ENCODE data around the gene HCFC1R1.

Gene HCFC1R1

DNA sequence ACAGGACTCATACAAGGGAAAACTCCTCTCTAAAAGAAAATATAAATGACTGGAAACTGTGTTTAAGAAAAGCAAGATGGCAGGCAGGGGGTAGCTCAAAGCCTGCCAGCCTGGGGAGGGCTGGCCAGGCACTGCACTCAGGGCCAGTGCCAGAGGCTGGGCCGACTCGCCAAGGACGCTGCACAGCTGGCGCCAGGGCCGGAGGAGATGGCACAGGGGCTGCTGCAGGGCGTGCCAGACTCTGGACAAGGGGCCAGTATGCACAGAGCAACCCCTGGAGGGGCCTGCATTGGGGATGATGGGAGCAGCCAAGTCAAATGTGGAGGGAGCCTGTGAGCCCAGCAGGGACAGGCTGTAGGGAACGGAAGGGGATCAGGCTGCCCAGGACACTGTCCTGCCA is 47.5 kb downstream of the HCFC1R1 start:
- DNase-seq (ENCODE audit: low read depth): no peak

DNA sequence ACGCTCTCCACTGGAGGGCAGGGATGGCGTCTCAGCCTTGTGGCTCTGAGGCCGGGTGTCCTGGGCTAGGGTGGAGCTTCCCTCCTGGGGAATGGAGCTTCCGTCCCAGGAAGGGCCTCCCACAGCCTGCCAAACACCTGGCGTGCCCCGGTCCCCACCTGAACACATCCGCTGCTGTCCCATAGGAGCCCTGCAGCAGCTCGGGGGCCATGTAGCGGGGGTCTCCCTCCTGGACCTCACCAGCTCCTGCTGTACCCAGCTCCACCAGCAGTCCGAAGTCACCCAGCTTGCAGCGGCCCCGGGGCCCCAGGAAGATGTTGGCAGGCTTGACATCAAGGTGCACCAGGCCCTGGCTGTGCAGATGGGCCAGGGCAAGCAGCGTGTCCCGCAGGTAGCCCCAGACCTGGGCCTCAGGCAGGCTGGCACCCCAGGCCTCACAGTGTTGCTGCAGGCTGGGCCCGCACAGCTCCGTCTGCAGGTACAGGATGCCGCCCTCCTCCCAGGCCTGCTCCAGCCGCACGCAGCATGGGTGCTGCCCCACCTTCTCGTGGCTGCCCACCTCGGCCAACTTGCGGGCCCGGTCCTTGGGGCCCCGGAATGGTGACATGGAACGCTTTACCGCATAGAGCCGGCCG is 48.5 kb downstream of the HCFC1R1 start:
- DNase-seq (ENCODE audit: low read depth): no peak

DNA sequence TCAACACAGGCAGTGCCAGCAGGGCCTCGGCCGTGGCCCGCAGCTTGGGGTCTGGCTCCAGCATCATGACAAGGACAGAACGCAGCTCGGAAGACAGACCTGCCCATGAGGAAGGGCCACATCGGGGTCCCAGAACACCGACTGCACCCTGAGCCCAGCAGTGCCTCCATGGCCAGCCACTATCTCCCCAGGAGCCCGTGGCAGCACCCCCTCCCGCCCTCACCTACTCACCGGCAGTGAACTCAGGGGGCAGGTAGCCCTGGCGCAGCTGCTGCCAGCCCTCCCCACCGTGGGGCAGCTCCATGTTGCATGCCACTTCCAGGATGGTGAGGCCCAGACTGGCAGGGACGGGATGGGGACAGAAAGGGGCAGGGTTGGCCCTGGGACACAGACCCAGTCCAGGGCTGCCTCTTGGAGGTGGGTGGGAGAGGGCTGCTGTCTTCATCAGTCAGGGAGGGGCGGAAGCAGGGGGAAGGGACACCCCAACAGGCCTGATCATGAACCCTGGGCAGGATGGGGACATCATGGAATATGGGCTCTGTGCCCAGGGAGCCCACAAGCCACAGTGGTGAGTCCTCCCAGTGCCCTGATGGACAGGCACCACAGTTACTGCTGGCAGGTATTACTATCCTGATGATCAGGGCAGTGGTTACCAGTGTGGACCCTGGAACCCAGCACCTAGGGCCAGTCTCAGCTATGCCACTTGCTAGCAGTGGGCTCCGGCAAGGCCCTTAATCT is 49.3 kb downstream of the HCFC1R1 start:
- DNase-seq (ENCODE audit: low read depth): no peak

DNA sequence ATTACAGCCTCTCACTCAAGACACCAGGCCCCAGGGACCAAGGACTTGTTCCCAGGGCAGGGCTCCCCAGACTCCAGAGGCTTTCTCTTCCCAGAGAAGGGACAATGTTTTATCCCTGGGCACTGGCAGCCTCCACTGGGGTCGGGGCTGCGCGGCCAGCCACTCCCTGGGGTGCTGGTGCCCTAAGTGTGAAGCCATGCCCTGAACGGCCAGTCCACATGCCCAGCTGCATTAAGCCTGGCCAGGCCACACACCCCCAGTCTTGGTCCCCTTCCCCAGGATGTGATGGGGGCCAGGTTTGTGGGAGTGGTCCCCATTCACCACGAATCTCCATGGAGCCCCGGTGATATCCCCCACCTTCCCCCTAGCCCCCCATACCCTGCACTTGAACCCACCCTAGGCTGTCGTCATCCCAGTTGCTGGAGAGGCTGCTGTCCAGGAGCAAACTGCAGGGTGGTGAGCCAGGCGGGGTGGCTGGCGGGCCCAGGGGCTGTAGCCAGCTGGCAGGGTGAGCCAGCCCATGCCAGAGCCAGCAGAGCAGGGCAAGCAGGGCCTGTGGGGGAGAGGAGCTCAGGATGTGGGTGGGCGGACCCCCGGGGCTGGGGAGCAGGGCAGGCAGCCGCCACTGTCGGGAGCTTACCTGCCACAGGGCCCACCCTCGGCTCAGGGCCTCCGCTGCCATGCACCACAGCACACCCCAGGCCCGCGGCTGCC is 50.0 kb downstream of the HCFC1R1 start:
- DNase-seq (ENCODE audit: low read depth): no peak

DNA sequence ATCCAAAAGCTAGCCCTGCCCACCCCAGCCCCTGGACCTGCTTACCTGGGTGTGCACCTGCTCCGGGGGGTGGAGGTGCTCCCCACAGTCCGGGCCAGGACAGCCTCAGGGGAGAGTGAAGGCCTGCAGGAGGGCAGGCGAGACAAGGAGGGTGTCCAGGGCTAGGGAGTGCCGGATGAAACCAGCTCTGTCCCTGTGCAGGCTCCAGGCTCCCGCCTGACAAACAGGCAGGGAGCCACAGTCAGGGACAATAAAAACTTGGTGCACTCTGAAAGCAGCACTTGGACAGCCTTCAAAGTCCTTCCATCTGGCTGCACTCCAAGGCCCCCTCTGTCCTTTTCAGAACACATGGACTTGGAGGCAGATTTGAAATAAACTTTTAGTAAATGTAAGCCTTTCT is 50.6 kb downstream of the HCFC1R1 start:
- no peak for DNase-seq (ENCODE audit: low read depth)
